Karpas-422 (cell line): Measurements from ENCODE around the gene NR1I2. TPM values are rescaled to one million over a fixed set of nuclear protein-coding genes. Genes with fewer than 3 reads are reported as not detected.

Experiments
- DNase-seq: peaks from one replicate; pipeline ENCODE4 v3.0.0-alpha.2; 2015
- H2AFZ ChIP-seq: fragments of 200-600 bp; sonication (generic); 2 replicates; pipeline ENCODE4 v1.6.1; 2014; ENCODE audit warnings: antibody characterized with exemption, low read length, mixed read lengths
- H3K27ac ChIP-seq: fragments of 200-600 bp; sonication (generic); 2 replicates; pipeline ENCODE4 v1.5.1; 2014; ENCODE audit warnings: mild to moderate bottlenecking, low read length, moderate library complexity
- H3K27me3 ChIP-seq: fragments of 200-600 bp; sonication (generic); 2 replicates; pipeline ENCODE4 v1.6.1; 2014; ENCODE audit warnings: low read length, mixed read lengths
- H3K36me3 ChIP-seq: fragments of 200-600 bp; sonication (generic); 2 replicates; pipeline ENCODE4 v1.6.1; 2014; ENCODE audit warnings: low read length, mixed read lengths; ENCODE audit not compliant: insufficient read depth
- H3K4me1 ChIP-seq: fragments of 200-600 bp; sonication (generic); 2 replicates; pipeline ENCODE4 v1.6.1; 2014; ENCODE audit warnings: mild to moderate bottlenecking, low read length, mixed read lengths
- H3K4me2 ChIP-seq: fragments of 200-600 bp; sonication (generic); 2 replicates; pipeline ENCODE4 v1.6.1; 2014; ENCODE audit warnings: low read length, low read depth, mild to moderate bottlenecking; ENCODE audit not compliant: poor library complexity, severe bottlenecking
- H3K4me3 ChIP-seq: fragments of 200-600 bp; sonication (generic); 2 replicates; pipeline ENCODE4 v1.5.1; 2014; ENCODE audit warnings: mild to moderate bottlenecking, antibody characterized with exemption, low read length, mixed read lengths
- H3K79me2 ChIP-seq: fragments of 200-600 bp; sonication (generic); 2 replicates; pipeline ENCODE4 v1.6.1; 2014; ENCODE audit warnings: mild to moderate bottlenecking, low read length, mixed read lengths
- H3K9ac ChIP-seq: fragments of 200-600 bp; sonication (generic); 2 replicates; pipeline ENCODE4 v1.6.0; 2014; ENCODE audit warnings: low read length
- H3K9me2 ChIP-seq: fragments of 200-600 bp; sonication (generic), shearing (Covaris generic); replicated peaks from 2 replicates; pipeline ENCODE4 v1.6.0; 2014; ENCODE audit warnings: mild to moderate bottlenecking, low read length, moderate library complexity; ENCODE audit not compliant: insufficient read depth
- H3K9me3 ChIP-seq: fragments of 300-700, 200-600 bp; sonication (generic); 2 replicates; pipeline ENCODE4 v1.6.1; 2014; ENCODE audit warnings: low read length, mixed read lengths
- H4K20me1 ChIP-seq: fragments of 200-600 bp; sonication (generic); 2 replicates; pipeline ENCODE4 v1.6.1; 2014; ENCODE audit warnings: mild to moderate bottlenecking, antibody characterized with exemption, low read length, low read depth; ENCODE audit not compliant: insufficient read depth
- total RNA-seq: library from RNA; depleted of rRNA; stranded (reverse); fragments of >200 nt; shearing (Covaris generic); gene quantifications from 2 replicates; pipeline ENCODE4 v1.2.3, GENCODE V29; 2014; ENCODE audit warnings: low replicate concordance

The NR1I2 gene
- total RNA-seq, 1 experiment from 2014 or later = 3.8 TPM

GRCh38 chr3:119748991-119749390 lies 32.9 kb upstream of the NR1I2 start:
- no peaks in the 10 kb centered on the region for H3K9me3 ChIP-seq
- no peak overlapping the region for H3K27ac ChIP-seq
- H3K27me3 ChIP-seq = no peaks in the 10 kb centered on the region
- no peak overlapping the region for H3K4me3 ChIP-seq
- DNase-seq = no peak
- H3K4me1 ChIP-seq = no peaks in the 10 kb centered on the region
- H3K4me2 ChIP-seq = no peak overlapping the region
- H3K79me2 ChIP-seq = no peaks in the 10 kb centered on the region
- H3K36me3 ChIP-seq = no peaks in the 10 kb centered on the region
- no peaks in the 10 kb centered on the region for H4K20me1 ChIP-seq
- H3K9me2 ChIP-seq = no peaks in the 10 kb centered on the region
- no peak overlapping the region for H2AFZ ChIP-seq
- no peak overlapping the region for H3K9ac ChIP-seq

GRCh38 chr3:119751423-119751822 lies 30.5 kb upstream of the NR1I2 start:
- DNase-seq = no peak
- Histone ChIP-seq H3K9me3 (no peaks in the 10 kb centered on the region), H2AFZ (no peak overlapping the region), H3K79me2 (no peaks in the 10 kb centered on the region), H4K20me1 (no peaks in the 10 kb centered on the region), H3K27me3 (no peaks in the 10 kb centered on the region), H3K27ac (no peak overlapping the region), H3K4me3 (no peak overlapping the region), H3K9ac (no peak overlapping the region), H3K36me3 (no peaks in the 10 kb centered on the region), H3K4me2 (no peak overlapping the region), H3K4me1 (no peaks in the 10 kb centered on the region), H3K9me2 (no peaks in the 10 kb centered on the region)

GRCh38 chr3:119759962-119760361 lies 21.9 kb upstream of the NR1I2 start:
- Histone ChIP-seq H3K27ac (no peak overlapping the region), H3K9ac (no peak overlapping the region), H3K4me2 (no peak overlapping the region), H3K4me1 (peaks cover 6% of the 10 kb centered on the region), H3K4me3 (no peak overlapping the region), H3K79me2 (no peaks in the 10 kb centered on the region), H4K20me1 (no peaks in the 10 kb centered on the region), H2AFZ (no peak overlapping the region), H3K27me3 (no peaks in the 10 kb centered on the region; the same call in 1 of the 2 replicates), H3K36me3 (no peaks in the 10 kb centered on the region), H3K9me2 (no peaks in the 10 kb centered on the region), H3K9me3 (no peaks in the 10 kb centered on the region)
- no peak for DNase-seq

- H4K20me1 ChIP-seq = no peaks in the 10 kb centered on the region
- H3K4me3 ChIP-seq = no peak overlapping the region
- peaks cover 6% of the 10 kb centered on the region for H3K4me1 ChIP-seq
- no peaks in the 10 kb centered on the region for H3K9me2 ChIP-seq
- H3K9ac ChIP-seq = no peak overlapping the region
- no peak overlapping the region for H3K27ac ChIP-seq
- H3K36me3 ChIP-seq = no peaks in the 10 kb centered on the region
- no peak for DNase-seq
- H3K27me3 ChIP-seq = no peaks in the 10 kb centered on the region
- H3K79me2 ChIP-seq = no peaks in the 10 kb centered on the region
- H3K9me3 ChIP-seq = no peaks in the 10 kb centered on the region
- H3K4me2 ChIP-seq = no peak overlapping the region
- no peak overlapping the region for H2AFZ ChIP-seq
Measured at GRCh38 chr3:119762876-119763275, 19.0 kb upstream of the NR1I2 start.

GRCh38 chr3:119763466-119763865 lies 18.4 kb upstream of the NR1I2 start:
- Histone ChIP-seq H4K20me1 (no peaks in the 10 kb centered on the region), H3K4me2 (no peak overlapping the region), H2AFZ (no peak overlapping the region), H3K9me3 (no peaks in the 10 kb centered on the region), H3K9me2 (no peaks in the 10 kb centered on the region), H3K4me1 (peaks cover 6% of the 10 kb centered on the region), H3K27me3 (no peaks in the 10 kb centered on the region), H3K9ac (no peak overlapping the region), H3K27ac (no peak overlapping the region), H3K79me2 (no peaks in the 10 kb centered on the region), H3K4me3 (no peak overlapping the region), H3K36me3 (no peaks in the 10 kb centered on the region)
- no peak for DNase-seq

GRCh38 chr3:119765239-119765638 lies 16.7 kb upstream of the NR1I2 start:
- H3K9me3 ChIP-seq = no peaks in the 10 kb centered on the region
- H3K9me2 ChIP-seq = no peaks in the 10 kb centered on the region
- no peaks in the 10 kb centered on the region for H3K4me1 ChIP-seq
- no peaks in the 10 kb centered on the region for H3K27me3 ChIP-seq
- H3K4me3 ChIP-seq = no peak overlapping the region
- no peaks in the 10 kb centered on the region for H4K20me1 ChIP-seq
- DNase-seq = no peak
- no peak overlapping the region for H3K4me2 ChIP-seq
- H2AFZ ChIP-seq = no peak overlapping the region
- no peaks in the 10 kb centered on the region for H3K79me2 ChIP-seq
- no peak overlapping the region for H3K27ac ChIP-seq
- no peaks in the 10 kb centered on the region for H3K36me3 ChIP-seq
- no peak overlapping the region for H3K9ac ChIP-seq

- Histone ChIP-seq H2AFZ (no peak overlapping the region), H3K27me3 (no peaks in the 10 kb centered on the region), H3K4me2 (no peak overlapping the region), H3K79me2 (no peaks in the 10 kb centered on the region), H3K4me1 (no peaks in the 10 kb centered on the region), H3K27ac (no peak overlapping the region), H3K9me2 (no peaks in the 10 kb centered on the region), H3K36me3 (no peaks in the 10 kb centered on the region), H3K9ac (no peak overlapping the region), H4K20me1 (no peaks in the 10 kb centered on the region), H3K4me3 (no peak overlapping the region), H3K9me3 (no peaks in the 10 kb centered on the region)
- no peak for DNase-seq
Measured at GRCh38 chr3:119767936-119768601, 13.8 kb upstream of the NR1I2 start.

GRCh38 chr3:119768668-119769393 lies 13.1 kb upstream of the NR1I2 start:
- Histone ChIP-seq H4K20me1 (no peaks in the 10 kb centered on the region), H3K36me3 (no peaks in the 10 kb centered on the region), H3K27me3 (no peaks in the 10 kb centered on the region), H3K9ac (no peak overlapping the region), H2AFZ (no peak overlapping the region), H3K79me2 (no peaks in the 10 kb centered on the region), H3K4me1 (no peaks in the 10 kb centered on the region), H3K9me2 (no peaks in the 10 kb centered on the region), H3K4me3 (no peak overlapping the region), H3K9me3 (no peaks in the 10 kb centered on the region), H3K4me2 (no peak overlapping the region), H3K27ac (no peak overlapping the region)
- DNase-seq = no peak
